Measurements from ENCODE around the gene EMC9. TPM values are rescaled to one million over a fixed set of nuclear protein-coding genes. Genes with fewer than 3 reads are reported as not detected.

Gene EMC9
- total and polyA plus RNA-seq, 10 of the 15 experiments (the other 5 are each of a cell fraction or from before 2014, with no cell fraction given) = 15.3 to 60.5 (median 30.3) TPM

DNA sequence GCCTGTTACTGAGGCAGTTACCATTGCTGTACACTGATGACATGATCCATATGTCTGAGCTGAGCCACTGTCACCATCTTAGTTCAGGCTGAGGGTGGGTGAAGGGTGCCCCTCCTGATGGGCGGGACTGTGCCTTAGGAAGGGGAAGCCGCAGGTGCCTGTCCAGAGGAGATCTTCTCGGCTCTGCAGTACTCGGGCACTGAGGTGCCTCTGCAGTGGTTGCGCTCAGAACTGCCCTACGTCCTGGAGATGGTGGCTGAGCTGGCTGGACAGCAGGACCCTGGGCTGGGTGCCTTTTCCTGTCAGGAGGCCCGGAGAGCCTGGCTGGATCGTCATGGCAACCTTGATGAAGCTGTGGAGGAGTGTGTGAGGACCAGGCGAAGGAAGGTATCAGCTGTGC, 9.6 kb upstream of the EMC9 start (continued):
- TF ChIP-seq, protein P1, sequence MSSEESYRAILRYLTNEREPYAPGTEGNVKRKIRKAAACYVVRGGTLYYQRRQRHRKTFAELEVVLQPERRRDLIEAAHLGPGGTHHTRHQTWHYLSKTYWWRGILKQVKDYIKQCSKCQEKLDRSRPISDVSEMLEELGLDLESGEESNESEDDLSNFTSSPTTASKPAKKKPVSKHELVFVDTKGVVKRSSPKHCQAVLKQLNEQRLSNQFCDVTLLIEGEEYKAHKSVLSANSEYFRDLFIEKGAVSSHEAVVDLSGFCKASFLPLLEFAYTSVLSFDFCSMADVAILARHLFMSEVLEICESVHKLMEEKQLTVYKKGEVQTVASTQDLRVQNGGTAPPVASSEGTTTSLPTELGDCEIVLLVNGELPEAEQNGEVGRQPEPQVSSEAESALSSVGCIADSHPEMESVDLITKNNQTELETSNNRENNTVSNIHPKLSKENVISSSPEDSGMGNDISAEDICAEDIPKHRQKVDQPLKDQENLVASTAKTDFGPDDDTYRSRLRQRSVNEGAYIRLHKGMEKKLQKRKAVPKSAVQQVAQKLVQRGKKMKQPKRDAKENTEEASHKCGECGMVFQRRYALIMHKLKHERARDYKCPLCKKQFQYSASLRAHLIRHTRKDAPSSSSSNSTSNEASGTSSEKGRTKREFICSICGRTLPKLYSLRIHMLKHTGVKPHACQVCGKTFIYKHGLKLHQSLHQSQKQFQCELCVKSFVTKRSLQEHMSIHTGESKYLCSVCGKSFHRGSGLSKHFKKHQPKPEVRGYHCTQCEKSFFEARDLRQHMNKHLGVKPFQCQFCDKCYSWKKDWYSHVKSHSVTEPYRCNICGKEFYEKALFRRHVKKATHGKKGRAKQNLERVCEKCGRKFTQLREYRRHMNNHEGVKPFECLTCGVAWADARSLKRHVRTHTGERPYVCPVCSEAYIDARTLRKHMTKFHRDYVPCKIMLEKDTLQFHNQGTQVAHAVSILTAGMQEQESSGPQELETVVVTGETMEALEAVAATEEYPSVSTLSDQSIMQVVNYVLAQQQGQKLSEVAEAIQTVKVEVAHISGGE (CRISPR knock-in tag; IDR thresholded peaks at IDR 0.05) = no peak
- TF ChIP-seq KDM1A (IDR thresholded peaks at IDR 0.05; ENCODE audit: borderline replicate concordance) (no peak), EP300 (IDR thresholded peaks at IDR 0.05; ENCODE audit: borderline replicate concordance in 1 of 2, control insufficient read depth in 1 of 2, low read depth in 2 of 2, low read length in 2 of 2) (no peak)

- Histone ChIP-seq H2AFZ (ENCODE audit: control insufficient read depth, low read depth, low read length) (no peak overlapping the region), H3K27me3 (replicated peaks in 1 of 2; ENCODE audit: control insufficient read depth in 2 of 2, insufficient read depth in 2 of 2, low read length in 1 of 2) (no peaks in the 10 kb centered on the region), H3K9me3 (replicated peaks; ENCODE audit: control insufficient read depth, insufficient read depth, low read length) (no peaks in the 10 kb centered on the region; the same call in 2 of the 3 replicates), H3K9ac (ENCODE audit: control insufficient read depth, insufficient read depth, low read length) (no peak overlapping the region), H3K27ac (ENCODE audit: control insufficient read depth, insufficient read depth) (no peak overlapping the region), H4K20me1 (ENCODE audit: control insufficient read depth, insufficient read depth) (no peaks in the 10 kb centered on the region), H3K4me3 (no peak overlapping the region), H3K36me3 (ENCODE audit: control insufficient read depth in 2 of 2, insufficient read depth in 2 of 2, low read length in 1 of 2) (peaks cover 24 to 28% of the 10 kb centered on the region in 2 experiments), H3K79me2 (ENCODE audit: control insufficient read depth, insufficient read depth, low read length) (peaks cover 38% of the 10 kb centered on the region), H3K4me1 (ENCODE audit: control insufficient read depth, insufficient read depth, low read length) (no peaks in the 10 kb centered on the region), H3K4me2 (ENCODE audit: control insufficient read depth, insufficient read depth) (no peak overlapping the region)
- in situ Hi-C loops (cut with MboI) (no loop called here), intact Hi-C loops (cut with micrococcal nuclease; ENCODE audit: unreplicated experiment) (no loop called here)
- WGBS (ENCODE audit: insufficient coverage, insufficient replicate concordance, low lambda C conversion rate, missing lambda C conversion rate) = 83% methylated on average over 9 of the region's 9 CpGs
- BruUV-seq (replicated peaks) = no TSS peak
- RAD21 ChIA-PET (ENCODE audit: unreplicated experiment) = interaction anchor here (1.4 kb wide), 1 partner anchor 11 kb away, joined by 3 read pairs; the partner anchor contains the start of gene IRF9
- FAIRE-seq (no peak), DNase-seq (ENCODE audit: low read depth, low spot score) (no peak), ATAC-seq (no peak)
- SMC1A ChIA-PET (ENCODE audit: uncharacterized antibody, unreplicated experiment) = interaction anchor here (2.4 to 3.6 kb wide), 2 partner anchors 11 to 35 kb away, joined by 7 to 22 read pairs; partner anchors contain the start of genes DCAF11, IRF9 and NRL
- POLR2A ChIA-PET = interaction anchor here (0.5 to 5.8 kb wide), 8 partner anchors 9 to 72 kb away, joined by 3 to 84 read pairs (median 3); partner anchors contain the start of genes DCAF11, EMC9, IRF9 and NRL
- CTCF ChIA-PET = interaction anchor here (1.1 to 8.2 kb wide), 3 partner anchors 10 to 42 kb away, joined by 3 to 63 read pairs (median 6); partner anchors contain the start of gene IRF9
- TF ChIP-seq HDAC2 (IDR thresholded peaks at IDR 0.05) (no peak), EED (IDR thresholded peaks at IDR 0.05; ENCODE audit: low read depth) (no peak), RB1 (IDR thresholded peaks at IDR 0.05; ENCODE audit: borderline replicate concordance) (no peak), ZBTB33 (IDR thresholded peaks at IDR 0.05) (no peak), ATF7 (IDR thresholded peaks at IDR 0.05; ENCODE audit: low read depth) (no peak), LARP7 (IDR thresholded peaks at IDR 0.05) (no peak), STAT3 (IDR thresholded peaks at IDR 0.05; ENCODE audit: low read depth, low read length) (no peak), GABPA (IDR thresholded peaks at IDR 0.05; ENCODE audit: low read depth) (no peak)
- TF ChIP-seq, protein P2, sequence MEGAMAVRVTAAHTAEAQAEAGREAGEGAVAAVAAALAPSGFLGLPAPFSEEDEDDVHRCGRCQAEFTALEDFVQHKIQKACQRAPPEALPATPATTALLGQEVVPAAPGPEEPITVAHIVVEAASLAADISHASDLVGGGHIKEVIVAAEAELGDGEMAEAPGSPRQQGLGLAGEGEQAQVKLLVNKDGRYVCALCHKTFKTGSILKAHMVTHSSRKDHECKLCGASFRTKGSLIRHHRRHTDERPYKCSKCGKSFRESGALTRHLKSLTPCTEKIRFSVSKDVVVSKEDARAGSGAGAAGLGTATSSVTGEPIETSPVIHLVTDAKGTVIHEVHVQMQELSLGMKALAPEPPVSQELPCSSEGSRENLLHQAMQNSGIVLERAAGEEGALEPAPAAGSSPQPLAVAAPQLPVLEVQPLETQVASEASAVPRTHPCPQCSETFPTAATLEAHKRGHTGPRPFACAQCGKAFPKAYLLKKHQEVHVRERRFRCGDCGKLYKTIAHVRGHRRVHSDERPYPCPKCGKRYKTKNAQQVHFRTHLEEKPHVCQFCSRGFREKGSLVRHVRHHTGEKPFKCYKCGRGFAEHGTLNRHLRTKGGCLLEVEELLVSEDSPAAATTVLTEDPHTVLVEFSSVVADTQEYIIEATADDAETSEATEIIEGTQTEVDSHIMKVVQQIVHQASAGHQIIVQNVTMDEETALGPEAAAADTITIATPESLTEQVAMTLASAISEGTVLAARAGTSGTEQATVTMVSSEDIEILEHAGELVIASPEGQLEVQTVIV (IDR thresholded peaks at IDR 0.05; ENCODE audit: borderline replicate concordance, partially characterized antibody) = no peak
Measured at GRCh38 chr14:24150567-24150966, 9.2 kb upstream of the EMC9 start.
